BE2C (cell line): ENCODE results near the gene NOB1.

Experiments
- DNase-seq: peaks from one replicate; pipeline ENCODE4 v3.0.0-alpha.2; 2020
- H3K27me3 ChIP-seq: fragments of 250-450 bp; sonication (Bioruptor Pico); 2 replicates; pipeline ENCODE4 v1.5.1; 2020; ENCODE audit warnings: mild to moderate bottlenecking
- H3K36me3 ChIP-seq: fragments of 250-450 bp; sonication (Bioruptor Pico); 2 replicates; pipeline ENCODE4 v1.5.1; 2020; ENCODE audit warnings: mild to moderate bottlenecking
- H3K4me1 ChIP-seq: fragments of 250-450 bp; sonication (Bioruptor Pico); 2 replicates; pipeline ENCODE4 v1.5.1; 2020
- H3K4me3 ChIP-seq: 2 replicates; pipeline ENCODE4 v1.5.1; 2011; ENCODE audit warnings: low read depth, low read length
- H3K9me3 ChIP-seq: fragments of 250-450 bp; sonication (Bioruptor Pico); 2 replicates; pipeline ENCODE4 v1.5.1; 2020
- TF ChIP-seq, protein P1 (sequence below): IDR thresholded peaks from 2 replicates; pipeline ENCODE4 v1.5.1; 2012; ENCODE audit warnings: mild to moderate bottlenecking, low read depth, low read length

NOB1 gene

DNA sequence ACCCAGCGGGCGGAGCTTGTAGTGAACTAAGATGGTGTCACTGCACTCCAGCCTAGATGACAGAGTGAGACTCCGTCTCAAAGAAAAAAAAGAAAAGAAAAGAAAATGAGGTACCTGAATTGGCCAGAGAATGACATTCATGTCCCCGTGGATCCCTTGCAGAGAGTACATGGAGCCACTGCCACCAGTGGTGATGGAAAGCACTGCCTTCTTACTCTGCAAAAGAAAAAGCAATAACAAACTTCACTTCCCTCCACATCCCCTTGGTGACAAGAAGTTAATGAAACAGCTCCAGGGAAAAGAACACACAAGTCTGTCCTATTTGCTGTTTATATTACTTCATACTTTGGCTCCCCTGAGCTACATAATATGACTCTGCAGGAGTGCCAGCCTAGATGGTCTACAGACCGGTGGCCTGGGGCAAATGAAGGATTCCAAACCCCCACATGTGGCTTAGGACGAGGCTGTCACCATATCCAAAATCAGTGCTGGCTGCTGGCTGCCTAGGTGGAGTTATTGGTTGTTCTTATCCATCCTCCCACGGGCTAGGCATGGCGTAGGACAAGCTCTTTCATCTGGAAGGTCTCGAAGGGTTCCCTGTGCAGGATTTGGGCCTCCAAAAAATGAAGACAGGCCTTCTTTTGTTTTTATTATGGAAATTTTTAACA, 41.7 kb downstream of the NOB1 start:
- Histone ChIP-seq H3K27me3 (no peaks in the 10 kb centered on the region), H3K4me1 (no peaks in the 10 kb centered on the region), H3K9me3 (no peaks in the 10 kb centered on the region), H3K36me3 (no peaks in the 10 kb centered on the region), H3K4me3 (no peak overlapping the region)
- DNase-seq: no peak
- TF ChIP-seq, protein P1, sequence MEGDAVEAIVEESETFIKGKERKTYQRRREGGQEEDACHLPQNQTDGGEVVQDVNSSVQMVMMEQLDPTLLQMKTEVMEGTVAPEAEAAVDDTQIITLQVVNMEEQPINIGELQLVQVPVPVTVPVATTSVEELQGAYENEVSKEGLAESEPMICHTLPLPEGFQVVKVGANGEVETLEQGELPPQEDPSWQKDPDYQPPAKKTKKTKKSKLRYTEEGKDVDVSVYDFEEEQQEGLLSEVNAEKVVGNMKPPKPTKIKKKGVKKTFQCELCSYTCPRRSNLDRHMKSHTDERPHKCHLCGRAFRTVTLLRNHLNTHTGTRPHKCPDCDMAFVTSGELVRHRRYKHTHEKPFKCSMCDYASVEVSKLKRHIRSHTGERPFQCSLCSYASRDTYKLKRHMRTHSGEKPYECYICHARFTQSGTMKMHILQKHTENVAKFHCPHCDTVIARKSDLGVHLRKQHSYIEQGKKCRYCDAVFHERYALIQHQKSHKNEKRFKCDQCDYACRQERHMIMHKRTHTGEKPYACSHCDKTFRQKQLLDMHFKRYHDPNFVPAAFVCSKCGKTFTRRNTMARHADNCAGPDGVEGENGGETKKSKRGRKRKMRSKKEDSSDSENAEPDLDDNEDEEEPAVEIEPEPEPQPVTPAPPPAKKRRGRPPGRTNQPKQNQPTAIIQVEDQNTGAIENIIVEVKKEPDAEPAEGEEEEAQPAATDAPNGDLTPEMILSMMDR: no peak

DNA sequence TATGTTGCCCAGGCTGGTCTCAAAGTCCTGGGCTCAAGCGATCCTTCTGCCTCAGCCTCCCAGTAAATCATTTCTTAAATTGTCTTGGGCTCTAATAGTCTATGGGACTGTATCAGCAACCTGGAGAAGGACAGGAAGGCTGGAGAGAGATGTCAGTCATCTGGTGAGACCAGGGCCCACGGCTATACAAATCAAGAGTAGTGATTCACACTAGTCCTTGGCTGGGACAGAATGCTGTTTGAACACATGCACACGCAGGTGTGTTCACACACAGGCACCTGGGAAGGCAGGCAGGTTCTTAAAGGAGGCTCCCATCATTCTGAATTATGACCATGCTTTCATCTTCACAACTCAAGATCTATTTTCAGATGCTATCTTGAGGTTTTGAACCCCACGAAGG, 42.4 kb downstream of the NOB1 start:
- H3K27me3 ChIP-seq: no peaks in the 10 kb centered on the region
- H3K36me3 ChIP-seq: no peaks in the 10 kb centered on the region
- no peaks in the 10 kb centered on the region for H3K9me3 ChIP-seq
- no peak overlapping the region for H3K4me3 ChIP-seq
- TF ChIP-seq, protein P1: no peak
- H3K4me1 ChIP-seq: no peaks in the 10 kb centered on the region
- DNase-seq: no peak

DNA sequence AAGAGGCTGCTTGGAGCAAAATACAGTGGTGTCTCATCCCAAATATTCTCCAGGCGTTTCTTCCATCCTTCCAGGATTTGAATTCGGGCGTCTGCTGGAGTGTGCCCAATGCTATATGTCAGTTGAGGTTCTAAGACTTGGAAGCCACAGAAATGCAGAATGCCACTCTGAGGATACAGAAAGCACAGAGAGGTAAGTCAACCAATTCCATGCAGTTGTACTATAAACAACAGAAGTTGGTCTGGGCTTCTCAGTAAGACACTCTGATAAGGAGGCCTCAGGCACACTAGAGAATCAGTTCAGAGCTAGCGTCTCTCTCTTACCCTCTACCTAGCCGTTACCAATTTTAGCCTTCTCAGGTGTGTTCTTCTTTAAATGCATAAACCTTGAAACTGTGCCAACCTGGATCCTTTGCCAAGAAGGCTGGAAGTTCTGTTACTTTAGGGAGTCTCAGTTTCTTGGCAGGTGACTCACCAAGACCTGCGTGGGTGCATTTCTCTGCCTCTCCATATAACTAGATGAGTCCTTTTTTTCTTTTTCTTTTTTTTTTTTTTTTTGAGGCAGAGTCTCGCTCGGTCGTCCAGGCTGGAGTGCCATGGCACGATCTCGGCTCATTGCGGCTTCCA, 43.5 kb downstream of the NOB1 start:
- Histone ChIP-seq H3K36me3 (no peaks in the 10 kb centered on the region), H3K27me3 (no peaks in the 10 kb centered on the region), H3K9me3 (no peaks in the 10 kb centered on the region), H3K4me1 (no peaks in the 10 kb centered on the region), H3K4me3 (no peak overlapping the region)
- DNase-seq: no peak
- TF ChIP-seq, protein P1: no peak

DNA sequence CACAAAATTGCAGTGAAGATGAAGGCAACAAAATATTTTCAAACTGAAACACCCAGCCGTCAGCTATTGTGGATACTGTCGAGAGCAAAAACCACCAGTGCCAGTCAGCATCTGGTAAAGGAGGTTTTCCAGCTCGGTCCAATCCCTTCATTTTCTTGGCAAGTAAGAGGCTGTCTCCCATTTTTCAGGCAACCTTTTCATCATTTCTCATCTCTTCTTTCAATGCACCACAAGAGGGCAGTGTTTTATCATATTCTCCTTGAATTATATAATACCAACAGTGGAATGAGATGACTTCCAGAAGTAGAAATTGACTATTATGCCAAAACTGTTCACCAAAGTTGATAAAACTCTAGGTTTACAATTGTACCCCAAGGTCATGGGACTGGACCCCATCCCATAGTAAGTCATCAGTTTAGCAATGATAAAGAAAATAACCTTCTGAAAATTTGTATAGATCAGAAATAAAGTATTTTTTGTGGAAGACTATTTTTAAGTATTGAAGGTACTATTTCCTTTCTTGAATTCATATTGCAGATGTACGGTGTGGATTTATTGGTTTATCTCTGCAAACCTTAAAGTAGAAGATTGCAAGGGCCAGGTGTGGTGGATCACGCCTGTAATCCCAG, 45.2 kb downstream of the NOB1 start:
- no peak for DNase-seq
- TF ChIP-seq, protein P1: peak; percentile 66
- no peaks in the 10 kb centered on the region for H3K27me3 ChIP-seq
- H3K36me3 ChIP-seq: no peaks in the 10 kb centered on the region
- no peaks in the 10 kb centered on the region for H3K4me1 ChIP-seq
- H3K4me3 ChIP-seq: no peak overlapping the region
- H3K9me3 ChIP-seq: no peaks in the 10 kb centered on the region

DNA sequence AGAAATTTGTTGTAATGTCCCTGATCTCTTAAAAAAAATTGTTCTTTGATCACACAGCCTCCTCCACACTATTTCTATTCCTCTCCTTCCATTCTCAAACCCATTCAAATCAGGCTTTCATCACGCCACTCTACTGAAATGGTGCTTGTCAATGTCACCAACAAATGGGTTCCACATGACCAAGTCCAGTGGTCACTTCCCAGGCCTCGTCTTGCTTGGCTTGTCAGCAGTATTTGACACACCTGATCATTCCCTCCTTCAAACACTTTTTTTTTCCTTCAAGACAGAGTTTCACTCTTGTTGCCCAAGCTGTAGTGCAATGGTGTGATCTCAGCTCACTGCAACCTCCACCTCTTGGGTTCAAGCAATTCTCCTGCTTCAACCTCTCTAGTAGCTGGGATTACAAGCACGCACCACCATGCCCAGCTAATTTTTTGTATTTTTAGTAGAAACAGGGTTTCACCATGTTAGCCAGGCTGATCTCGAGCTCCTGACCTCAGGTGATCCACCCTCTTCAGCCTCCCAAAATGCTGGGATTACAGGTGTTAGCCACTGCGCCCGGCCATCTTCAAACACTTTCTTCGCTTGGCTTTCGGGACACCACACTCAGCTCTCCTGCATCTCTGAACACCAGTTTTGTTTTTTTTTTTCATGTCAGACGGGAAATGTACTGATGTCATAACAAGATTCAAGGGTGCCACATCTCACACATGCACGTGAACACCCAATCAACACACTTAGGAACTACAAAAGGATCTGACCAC, 46.6 kb downstream of the NOB1 start:
- H3K4me1 ChIP-seq: no peaks in the 10 kb centered on the region
- no peak overlapping the region for H3K4me3 ChIP-seq
- no peak for DNase-seq
- H3K27me3 ChIP-seq: no peaks in the 10 kb centered on the region
- no peaks in the 10 kb centered on the region for H3K9me3 ChIP-seq
- TF ChIP-seq, protein P1: no peak
- no peaks in the 10 kb centered on the region for H3K36me3 ChIP-seq
